ENCODE measurements around the gene GALNT9.

The GALNT9 gene

DNA sequence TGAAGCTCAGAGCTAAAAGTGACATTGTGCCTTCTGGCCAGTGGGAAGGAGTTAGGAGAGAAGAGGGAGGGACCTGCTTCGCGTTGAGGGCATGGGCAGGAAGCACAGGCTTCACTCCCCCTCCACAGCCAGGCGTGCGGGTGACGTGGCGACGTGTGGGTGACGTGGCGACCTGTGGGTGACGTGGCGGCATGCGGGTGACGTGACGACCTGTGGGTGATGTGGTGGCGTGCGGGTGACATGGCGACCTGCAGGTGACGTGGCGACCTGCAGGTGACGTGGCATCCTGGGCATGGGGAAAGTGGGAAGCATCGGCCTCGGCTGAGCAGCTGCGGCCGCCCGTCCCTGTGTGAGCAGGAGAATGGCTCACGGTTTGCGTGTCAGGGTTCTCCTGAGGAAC, 8.2 kb upstream of the GALNT9 start:
- no peak for DNase-seq (ENCODE audit: low read depth, low spot score)
- TF ChIP-seq, protein P1, sequence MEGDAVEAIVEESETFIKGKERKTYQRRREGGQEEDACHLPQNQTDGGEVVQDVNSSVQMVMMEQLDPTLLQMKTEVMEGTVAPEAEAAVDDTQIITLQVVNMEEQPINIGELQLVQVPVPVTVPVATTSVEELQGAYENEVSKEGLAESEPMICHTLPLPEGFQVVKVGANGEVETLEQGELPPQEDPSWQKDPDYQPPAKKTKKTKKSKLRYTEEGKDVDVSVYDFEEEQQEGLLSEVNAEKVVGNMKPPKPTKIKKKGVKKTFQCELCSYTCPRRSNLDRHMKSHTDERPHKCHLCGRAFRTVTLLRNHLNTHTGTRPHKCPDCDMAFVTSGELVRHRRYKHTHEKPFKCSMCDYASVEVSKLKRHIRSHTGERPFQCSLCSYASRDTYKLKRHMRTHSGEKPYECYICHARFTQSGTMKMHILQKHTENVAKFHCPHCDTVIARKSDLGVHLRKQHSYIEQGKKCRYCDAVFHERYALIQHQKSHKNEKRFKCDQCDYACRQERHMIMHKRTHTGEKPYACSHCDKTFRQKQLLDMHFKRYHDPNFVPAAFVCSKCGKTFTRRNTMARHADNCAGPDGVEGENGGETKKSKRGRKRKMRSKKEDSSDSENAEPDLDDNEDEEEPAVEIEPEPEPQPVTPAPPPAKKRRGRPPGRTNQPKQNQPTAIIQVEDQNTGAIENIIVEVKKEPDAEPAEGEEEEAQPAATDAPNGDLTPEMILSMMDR (IDR thresholded peaks at IDR 0.05; ENCODE audit: low read depth, low read length), result no peak
- in situ Hi-C loops (cut with HindIII; ENCODE audit: low sequenced_read_pairs), result no loop called here
- H3K4me3 ChIP-seq (ENCODE audit: low read depth, low read length), result no peak overlapping the region

DNA sequence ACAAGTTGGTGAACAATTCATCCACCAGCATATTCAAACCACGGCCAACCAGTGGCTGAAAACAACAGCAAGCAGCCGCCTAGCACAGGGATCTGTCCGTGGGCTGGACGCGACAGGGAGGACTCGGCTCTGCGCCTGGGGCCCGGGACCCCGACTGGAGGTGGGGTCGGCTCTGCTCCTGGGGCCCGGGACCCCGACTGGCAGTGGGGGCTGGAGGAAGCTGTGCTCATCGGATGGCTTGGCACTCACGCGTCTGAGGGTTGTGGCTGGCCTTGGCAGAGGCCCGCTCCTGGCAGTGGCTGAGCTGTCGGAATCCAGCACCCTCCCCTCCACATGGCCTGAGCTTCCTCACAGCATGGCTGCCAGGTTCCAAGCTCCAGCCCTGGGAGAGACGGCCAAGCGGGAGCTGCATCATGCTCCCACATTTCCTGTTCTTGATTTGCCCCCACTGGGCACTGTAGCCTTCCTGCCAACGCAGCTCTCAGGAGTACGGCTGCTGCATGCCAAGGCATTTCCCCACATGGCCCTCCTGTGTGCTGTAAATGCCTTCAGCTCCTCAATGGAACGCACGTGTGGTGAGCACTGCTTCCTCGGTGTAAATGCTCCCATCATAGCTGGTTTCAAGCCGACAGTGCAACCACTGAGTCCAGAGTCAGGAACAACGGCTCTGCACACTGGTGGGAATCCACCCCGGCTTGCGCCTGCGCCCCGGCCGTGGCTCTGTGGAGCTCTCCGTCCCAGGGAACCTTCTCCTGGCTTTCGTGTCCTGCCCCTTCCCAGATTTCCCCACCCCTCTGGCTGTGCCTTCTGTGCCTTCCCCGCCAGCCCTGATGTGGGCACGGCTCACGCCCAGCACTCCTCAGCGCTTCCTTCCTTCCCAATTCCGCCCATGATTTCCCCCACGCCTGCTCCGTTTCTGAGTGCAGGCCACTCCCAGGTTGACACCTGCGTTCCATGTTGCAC, 7.3 kb upstream of the GALNT9 start:
- DNase-seq (ENCODE audit: low read depth, low spot score), result no peak
- in situ Hi-C loops (cut with HindIII; ENCODE audit: low sequenced_read_pairs), result no loop called here
- TF ChIP-seq, protein P1 (IDR thresholded peaks at IDR 0.05; ENCODE audit: low read depth, low read length), result no peak
- H3K4me3 ChIP-seq (ENCODE audit: low read depth, low read length), result no peak overlapping the region

DNA sequence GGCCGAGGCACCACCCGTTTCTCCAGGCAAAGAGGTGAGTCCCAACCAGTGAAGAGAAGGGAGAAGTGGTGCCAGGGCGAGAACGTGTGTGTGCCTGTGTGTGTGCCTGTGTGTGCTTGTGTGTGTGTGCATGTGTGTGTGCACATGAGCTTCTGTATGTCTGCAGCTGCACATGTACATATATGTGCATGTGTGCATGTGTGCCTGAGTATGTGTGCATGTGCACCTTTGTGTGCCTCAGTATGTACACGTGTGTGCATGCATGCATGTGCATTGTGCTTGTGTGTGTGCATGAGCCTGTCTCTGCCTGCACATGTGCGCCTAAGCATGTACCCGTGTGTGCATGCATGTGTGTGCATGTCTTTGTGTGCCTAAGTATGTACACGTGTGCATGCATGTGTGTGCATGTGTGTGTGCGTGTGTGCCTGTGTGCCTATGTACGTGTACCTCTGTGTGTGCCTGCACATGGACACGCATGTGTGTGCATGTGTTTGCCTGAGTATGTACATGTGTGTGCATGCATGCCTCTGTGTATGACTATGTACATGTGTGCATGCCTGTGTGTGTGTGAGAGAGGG, 5.9 kb upstream of the GALNT9 start:
- in situ Hi-C loops (cut with HindIII; ENCODE audit: low sequenced_read_pairs), result no loop called here
- no peak overlapping the region for H3K4me3 ChIP-seq (ENCODE audit: low read depth, low read length)
- DNase-seq (ENCODE audit: low read depth, low spot score), result no peak
- TF ChIP-seq, protein P1 (IDR thresholded peaks at IDR 0.05; ENCODE audit: low read depth, low read length), result no peak

DNA sequence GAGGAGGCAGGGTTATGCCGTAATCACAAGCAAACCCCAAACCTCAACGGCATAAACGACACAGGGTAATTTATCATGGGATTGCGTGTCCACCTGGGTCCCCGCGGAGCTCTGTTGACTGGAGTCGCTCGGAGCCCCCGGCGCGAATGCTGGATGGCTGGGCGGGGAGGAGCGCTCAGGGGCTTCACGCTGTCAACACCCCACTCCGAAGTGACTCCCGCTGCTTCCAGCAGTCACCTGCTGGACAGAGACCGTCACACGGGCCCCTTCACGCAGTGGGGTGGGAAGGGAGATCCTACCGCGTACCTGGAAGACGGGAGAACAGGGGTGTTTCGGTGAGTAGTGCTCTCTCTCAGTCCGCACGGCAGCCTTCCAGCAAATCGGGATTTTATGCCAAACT, 4.4 kb upstream of the GALNT9 start:
- in situ Hi-C loops (cut with HindIII; ENCODE audit: low sequenced_read_pairs), result no loop called here
- TF ChIP-seq, protein P1 (IDR thresholded peaks at IDR 0.05; ENCODE audit: low read depth, low read length), result no peak
- DNase-seq (ENCODE audit: low read depth, low spot score), result no peak
- H3K4me3 ChIP-seq (ENCODE audit: low read depth, low read length), result no peak overlapping the region

DNA sequence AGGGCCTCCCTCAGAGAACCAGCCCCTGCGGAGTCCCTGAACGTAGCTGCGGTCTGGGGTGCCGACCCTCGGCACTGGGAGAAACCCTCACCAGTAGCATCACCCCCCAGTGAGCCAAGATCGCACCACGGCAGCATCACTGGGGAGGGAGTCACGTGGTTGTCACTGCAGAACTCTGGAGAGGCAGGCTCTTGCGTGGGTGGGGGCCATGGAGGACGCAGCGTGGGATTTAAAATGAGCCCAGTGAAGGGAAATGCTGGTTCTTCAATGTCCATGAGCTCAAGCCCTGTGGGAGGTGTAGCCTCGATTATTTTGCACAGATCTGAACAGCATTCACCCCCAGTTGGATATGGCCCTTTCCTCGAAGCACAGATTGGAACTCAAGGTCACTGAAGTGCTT, 3.9 kb upstream of the GALNT9 start:
- in situ Hi-C loops (cut with HindIII; ENCODE audit: low sequenced_read_pairs), result no loop called here
- TF ChIP-seq, protein P1 (IDR thresholded peaks at IDR 0.05; ENCODE audit: low read depth, low read length), result no peak
- no peak for DNase-seq (ENCODE audit: low read depth, low spot score)

DNA sequence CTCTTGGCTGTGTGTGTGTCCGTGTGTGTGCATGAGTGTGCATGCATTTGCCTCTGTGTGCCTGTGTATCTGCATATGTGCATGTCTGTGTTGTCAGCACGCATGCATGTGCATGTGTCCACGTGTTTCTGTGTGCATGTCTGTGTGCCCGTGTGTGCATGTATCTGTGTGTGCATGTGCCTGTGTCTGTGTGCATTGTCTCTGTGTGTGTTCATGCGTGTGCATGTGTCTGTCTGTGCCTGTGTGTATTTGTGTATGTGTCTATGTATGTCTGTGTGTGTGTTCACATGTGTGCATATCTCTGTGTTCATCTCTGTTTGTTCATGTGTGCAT, 1.1 kb upstream of the GALNT9 start:
- no peak overlapping the region for H3K4me3 ChIP-seq (ENCODE audit: low read depth, low read length)
- TF ChIP-seq, protein P1 (IDR thresholded peaks at IDR 0.05; ENCODE audit: low read depth, low read length), result no peak
- DNase-seq (ENCODE audit: low read depth, low spot score), result no peak
- in situ Hi-C loops (cut with HindIII; ENCODE audit: low sequenced_read_pairs), result no loop called here

More for the DNA sequence above, 3.9 kb upstream of the GALNT9 start:
- no peak overlapping the region for H3K4me3 ChIP-seq (ENCODE audit: low read depth, low read length)
